ENCODE measurements around the gene LRRC49.

DNA sequence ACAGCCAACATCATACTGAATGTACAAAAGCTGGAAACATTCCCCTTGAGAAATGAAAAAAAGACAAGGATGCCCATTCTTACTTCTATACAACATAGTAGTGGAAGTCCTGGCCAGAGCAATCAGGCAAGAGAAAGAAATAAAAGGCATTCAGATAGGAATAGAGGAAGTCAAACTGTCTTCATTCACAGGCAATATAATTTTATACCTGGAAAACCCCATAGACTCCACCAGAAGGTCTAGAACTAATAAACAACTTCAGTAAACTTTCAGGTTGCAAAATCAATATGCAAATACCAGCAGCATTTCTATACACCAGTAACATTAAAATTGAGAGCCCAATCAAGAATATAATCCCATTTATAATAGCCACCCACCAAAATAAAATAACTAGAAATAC lies 195.5 kb downstream of the LRRC49 start:
- TF ChIP-seq KLF9 (CRISPR knock-in tag; IDR thresholded peaks at IDR 0.05; ENCODE audit: low read depth) (no peak), SRF (IDR thresholded peaks at IDR 0.05; ENCODE audit: low read depth, low read length) (no peak), NPAS2 (CRISPR knock-in tag; IDR thresholded peaks at IDR 0.05; ENCODE audit: borderline replicate concordance) (no peak), IKZF1 (IDR thresholded peaks at IDR 0.05) (no peak), ZNF431 (CRISPR knock-in tag; IDR thresholded peaks at IDR 0.05; ENCODE audit: borderline replicate concordance, low read depth) (no peak)
- TF ChIP-seq, protein P1, sequence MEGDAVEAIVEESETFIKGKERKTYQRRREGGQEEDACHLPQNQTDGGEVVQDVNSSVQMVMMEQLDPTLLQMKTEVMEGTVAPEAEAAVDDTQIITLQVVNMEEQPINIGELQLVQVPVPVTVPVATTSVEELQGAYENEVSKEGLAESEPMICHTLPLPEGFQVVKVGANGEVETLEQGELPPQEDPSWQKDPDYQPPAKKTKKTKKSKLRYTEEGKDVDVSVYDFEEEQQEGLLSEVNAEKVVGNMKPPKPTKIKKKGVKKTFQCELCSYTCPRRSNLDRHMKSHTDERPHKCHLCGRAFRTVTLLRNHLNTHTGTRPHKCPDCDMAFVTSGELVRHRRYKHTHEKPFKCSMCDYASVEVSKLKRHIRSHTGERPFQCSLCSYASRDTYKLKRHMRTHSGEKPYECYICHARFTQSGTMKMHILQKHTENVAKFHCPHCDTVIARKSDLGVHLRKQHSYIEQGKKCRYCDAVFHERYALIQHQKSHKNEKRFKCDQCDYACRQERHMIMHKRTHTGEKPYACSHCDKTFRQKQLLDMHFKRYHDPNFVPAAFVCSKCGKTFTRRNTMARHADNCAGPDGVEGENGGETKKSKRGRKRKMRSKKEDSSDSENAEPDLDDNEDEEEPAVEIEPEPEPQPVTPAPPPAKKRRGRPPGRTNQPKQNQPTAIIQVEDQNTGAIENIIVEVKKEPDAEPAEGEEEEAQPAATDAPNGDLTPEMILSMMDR (CRISPR knock-in tag; IDR thresholded peaks at IDR 0.05): no peak
- TF ChIP-seq, protein P2, sequence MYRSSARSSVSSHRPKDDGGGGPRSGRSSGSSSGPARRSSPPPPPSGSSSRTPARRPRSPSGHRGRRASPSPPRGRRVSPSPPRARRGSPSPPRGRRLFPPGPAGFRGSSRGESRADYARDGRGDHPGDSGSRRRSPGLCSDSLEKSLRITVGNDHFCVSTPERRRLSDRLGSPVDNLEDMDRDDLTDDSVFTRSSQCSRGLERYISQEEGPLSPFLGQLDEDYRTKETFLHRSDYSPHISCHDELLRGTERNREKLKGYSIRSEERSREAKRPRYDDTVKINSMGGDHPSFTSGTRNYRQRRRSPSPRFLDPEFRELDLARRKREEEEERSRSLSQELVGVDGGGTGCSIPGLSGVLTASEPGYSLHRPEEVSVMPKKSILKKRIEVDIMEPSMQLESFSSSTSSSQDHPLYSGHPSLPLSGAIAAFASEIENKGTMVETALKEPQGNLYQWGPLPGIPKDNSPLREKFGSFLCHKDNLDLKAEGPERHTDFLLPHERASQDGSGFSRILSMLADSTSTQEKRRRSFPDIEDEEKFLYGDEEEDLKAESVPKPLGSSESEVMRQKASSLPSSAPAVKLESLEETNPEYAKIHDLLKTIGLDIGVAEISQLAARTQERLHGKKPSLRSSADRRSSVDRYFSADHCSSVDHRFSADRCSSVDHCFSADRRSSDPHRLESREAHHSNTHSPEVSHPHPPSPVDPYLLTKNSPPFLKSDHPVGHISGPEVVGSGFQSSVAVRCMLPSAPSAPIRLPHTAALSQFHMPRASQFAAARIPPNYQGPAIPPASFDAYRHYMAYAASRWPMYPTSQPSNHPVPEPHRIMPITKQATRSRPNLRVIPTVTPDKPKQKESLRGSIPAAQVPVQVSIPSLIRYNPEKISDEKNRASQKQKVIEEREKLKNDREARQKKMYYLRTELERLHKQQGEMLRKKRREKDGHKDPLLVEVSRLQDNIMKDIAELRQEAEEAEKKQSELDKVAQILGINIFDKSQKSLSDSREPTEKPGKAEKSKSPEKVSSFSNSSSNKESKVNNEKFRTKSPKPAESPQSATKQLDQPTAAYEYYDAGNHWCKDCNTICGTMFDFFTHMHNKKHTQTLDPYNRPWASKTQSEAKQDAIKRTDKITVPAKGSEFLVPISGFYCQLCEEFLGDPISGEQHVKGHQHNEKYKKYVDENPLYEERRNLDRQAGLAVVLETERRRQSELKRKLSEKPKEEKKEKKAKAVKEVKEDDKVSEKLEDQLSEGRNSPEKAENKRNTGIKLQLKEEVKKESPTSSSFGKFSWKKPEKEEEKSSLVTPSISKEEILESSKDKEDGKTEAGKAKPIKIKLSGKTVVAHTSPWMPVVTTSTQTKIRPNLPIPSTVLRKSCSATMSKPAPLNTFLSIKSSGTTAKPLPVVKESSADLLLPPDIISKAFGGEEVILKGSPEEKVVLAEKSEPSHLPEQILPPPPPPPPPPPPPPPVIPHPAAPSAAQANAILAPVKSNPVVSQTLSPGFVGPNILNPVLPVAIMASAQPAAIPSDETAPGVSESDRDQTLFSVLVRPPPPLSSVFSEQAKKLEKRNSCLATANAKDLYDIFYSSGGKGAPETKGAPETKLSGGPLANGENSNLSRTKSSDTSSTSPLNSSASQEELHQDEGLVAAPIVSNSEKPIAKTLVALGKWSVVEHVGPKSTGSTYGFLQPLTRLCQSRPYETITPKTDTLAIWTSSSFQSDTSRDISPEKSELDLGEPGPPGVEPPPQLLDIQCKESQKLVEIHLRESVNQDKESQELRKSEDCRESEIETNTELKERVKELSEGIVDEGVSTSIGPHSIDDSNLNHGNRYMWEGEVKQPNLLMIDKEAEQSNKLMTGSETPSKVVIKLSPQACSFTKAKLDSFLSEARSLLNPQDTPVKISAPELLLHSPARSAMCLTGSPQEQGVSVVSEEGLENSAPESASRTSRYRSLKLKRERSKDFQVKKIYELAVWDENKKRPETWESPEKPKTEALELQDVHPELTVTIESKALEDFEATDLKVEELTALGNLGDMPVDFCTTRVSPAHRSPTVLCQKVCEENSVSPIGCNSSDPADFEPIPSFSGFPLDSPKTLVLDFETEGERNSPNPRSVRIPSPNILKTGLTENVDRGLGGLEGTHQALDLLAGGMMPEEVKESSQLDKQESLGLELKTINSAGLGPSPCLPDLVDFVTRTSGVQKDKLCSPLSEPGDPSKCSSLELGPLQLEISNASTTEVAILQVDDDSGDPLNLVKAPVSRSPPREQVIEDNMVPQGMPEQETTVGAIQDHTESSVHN (CRISPR knock-in tag; IDR thresholded peaks at IDR 0.05): no peak
- TF ChIP-seq, protein P3, sequence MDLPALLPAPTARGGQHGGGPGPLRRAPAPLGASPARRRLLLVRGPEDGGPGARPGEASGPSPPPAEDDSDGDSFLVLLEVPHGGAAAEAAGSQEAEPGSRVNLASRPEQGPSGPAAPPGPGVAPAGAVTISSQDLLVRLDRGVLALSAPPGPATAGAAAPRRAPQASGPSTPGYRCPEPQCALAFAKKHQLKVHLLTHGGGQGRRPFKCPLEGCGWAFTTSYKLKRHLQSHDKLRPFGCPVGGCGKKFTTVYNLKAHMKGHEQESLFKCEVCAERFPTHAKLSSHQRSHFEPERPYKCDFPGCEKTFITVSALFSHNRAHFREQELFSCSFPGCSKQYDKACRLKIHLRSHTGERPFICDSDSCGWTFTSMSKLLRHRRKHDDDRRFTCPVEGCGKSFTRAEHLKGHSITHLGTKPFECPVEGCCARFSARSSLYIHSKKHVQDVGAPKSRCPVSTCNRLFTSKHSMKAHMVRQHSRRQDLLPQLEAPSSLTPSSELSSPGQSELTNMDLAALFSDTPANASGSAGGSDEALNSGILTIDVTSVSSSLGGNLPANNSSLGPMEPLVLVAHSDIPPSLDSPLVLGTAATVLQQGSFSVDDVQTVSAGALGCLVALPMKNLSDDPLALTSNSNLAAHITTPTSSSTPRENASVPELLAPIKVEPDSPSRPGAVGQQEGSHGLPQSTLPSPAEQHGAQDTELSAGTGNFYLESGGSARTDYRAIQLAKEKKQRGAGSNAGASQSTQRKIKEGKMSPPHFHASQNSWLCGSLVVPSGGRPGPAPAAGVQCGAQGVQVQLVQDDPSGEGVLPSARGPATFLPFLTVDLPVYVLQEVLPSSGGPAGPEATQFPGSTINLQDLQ (CRISPR knock-in tag; IDR thresholded peaks at IDR 0.05): no peak
- TF ChIP-seq, protein P4, sequence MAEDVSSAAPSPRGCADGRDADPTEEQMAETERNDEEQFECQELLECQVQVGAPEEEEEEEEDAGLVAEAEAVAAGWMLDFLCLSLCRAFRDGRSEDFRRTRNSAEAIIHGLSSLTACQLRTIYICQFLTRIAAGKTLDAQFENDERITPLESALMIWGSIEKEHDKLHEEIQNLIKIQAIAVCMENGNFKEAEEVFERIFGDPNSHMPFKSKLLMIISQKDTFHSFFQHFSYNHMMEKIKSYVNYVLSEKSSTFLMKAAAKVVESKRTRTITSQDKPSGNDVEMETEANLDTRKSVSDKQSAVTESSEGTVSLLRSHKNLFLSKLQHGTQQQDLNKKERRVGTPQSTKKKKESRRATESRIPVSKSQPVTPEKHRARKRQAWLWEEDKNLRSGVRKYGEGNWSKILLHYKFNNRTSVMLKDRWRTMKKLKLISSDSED (CRISPR knock-in tag; IDR thresholded peaks at IDR 0.05): no peak

All from HepG2 (cell line).